HG02943 (cell line): Measurements from ENCODE around the gene FOCAD.

Source experiments
- ATAC-seq: cut with Tn5 transposase; IDR thresholded peaks from one replicate; pipeline ENCODE4 v1.9.1; 2021; ENCODE audit warnings: mild to moderate bottlenecking, low read depth, moderate library complexity; ENCODE audit not compliant: unreplicated experiment

The FOCAD gene

GRCh38 chr9:20729523-20729922, 45.5 kb downstream of the FOCAD start:
- no peak for ATAC-seq

GRCh38 chr9:20732118-20732517, 48.1 kb downstream of the FOCAD start:
- no peak for ATAC-seq

- no peak for ATAC-seq
Observed at GRCh38 chr9:20734275-20734674, 50.2 kb downstream of the FOCAD start.

GRCh38 chr9:20740304-20740703, 56.2 kb downstream of the FOCAD start:
- ATAC-seq: no peak

- ATAC-seq: no peak
Observed at GRCh38 chr9:20740929-20741582, 57.0 kb downstream of the FOCAD start.

GRCh38 chr9:20742833-20743232, 58.8 kb downstream of the FOCAD start:
- no peak for ATAC-seq

- ATAC-seq: no peak
Observed at GRCh38 chr9:20744036-20744630, 60.1 kb downstream of the FOCAD start.

GRCh38 chr9:20746967-20747366, 62.9 kb downstream of the FOCAD start:
- ATAC-seq: no peak

GRCh38 chr9:20749496-20750198, 65.6 kb downstream of the FOCAD start:
- no peak for ATAC-seq

GRCh38 chr9:20753761-20754160, 69.7 kb downstream of the FOCAD start:
- ATAC-seq: no peak

GRCh38 chr9:20754556-20754955, 70.5 kb downstream of the FOCAD start:
- ATAC-seq: no peak

- ATAC-seq: no peak
Observed at GRCh38 chr9:20760246-20760891, 76.3 kb downstream of the FOCAD start.

- no peak for ATAC-seq
Observed at GRCh38 chr9:20770947-20771346, 86.9 kb downstream of the FOCAD start.

GRCh38 chr9:20771729-20772128, 87.7 kb downstream of the FOCAD start:
- no peak for ATAC-seq

GRCh38 chr9:20775683-20776082, 91.6 kb downstream of the FOCAD start:
- ATAC-seq: no peak

GRCh38 chr9:20781092-20781491, 97.0 kb downstream of the FOCAD start:
- ATAC-seq: no peak

GRCh38 chr9:20782289-20782688, 98.2 kb downstream of the FOCAD start:
- ATAC-seq: no peak

GRCh38 chr9:20783057-20784038, 99.3 kb downstream of the FOCAD start:
- ATAC-seq: no peak

GRCh38 chr9:20784196-20784595, 100.1 kb downstream of the FOCAD start:
- ATAC-seq: no peak

- no peak for ATAC-seq
Observed at GRCh38 chr9:20786807-20787206, 102.7 kb downstream of the FOCAD start.
